GM19372 (cell line): ENCODE results near the gene OARD1.
A peak's percentile ranks its signal among the peaks of the same experiment; 100 is the strongest.
"Not testable (repeated sequence)": the region's sequence is repeated elsewhere in the genome, so short reads cannot be mapped to it uniquely, and the experiment has no call there.

ENCODE experiments used
- ATAC-seq: cut with Tn5 transposase; IDR thresholded peaks from one replicate; pipeline ENCODE4 v1.9.1; 2021; ENCODE audit warnings: mild to moderate bottlenecking, low read depth, moderate library complexity; ENCODE audit not compliant: unreplicated experiment

The OARD1 gene

DNA sequence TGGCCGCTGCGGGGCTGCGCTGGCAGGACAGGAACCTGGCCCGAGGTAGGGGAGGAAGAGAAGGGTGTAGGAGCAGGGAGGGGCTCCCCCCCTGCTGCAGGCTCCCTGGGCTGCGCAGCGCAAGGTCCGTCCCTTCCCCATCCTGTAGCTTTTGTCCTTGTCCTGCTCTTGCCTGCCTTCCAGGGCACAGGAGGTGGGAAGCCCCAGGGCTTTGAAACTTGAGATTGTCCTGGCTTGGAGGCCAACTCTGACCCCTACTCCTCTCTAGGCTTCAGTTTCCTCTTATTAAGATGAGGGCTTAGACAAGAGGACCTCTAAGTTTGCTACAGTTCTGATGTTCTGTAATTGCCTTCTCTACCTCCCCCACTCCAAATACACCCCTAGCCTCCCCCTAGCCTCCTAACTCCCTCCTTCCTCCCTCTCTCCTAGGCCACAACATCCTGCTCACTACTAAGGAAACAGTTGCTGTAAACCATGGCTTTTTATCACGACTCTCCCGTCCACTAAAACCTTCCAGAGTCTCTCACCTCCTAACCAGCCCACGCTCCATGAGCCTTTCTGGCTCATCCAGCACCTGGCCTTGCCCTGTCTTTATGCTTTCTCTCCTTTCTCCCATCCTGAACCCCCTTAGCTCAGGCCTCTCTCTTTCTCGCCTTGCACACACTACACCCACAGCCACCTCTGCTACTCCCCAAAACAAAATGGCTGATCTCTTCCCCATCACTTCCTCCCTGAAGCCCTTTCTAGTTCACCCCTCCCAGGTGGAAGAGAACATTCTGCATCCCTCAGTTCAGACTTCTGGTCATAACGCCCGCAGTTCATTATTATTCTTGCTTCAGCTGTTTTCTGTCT is 43.4 kb downstream of the OARD1 start:
- peak; percentile 26 for ATAC-seq

DNA sequence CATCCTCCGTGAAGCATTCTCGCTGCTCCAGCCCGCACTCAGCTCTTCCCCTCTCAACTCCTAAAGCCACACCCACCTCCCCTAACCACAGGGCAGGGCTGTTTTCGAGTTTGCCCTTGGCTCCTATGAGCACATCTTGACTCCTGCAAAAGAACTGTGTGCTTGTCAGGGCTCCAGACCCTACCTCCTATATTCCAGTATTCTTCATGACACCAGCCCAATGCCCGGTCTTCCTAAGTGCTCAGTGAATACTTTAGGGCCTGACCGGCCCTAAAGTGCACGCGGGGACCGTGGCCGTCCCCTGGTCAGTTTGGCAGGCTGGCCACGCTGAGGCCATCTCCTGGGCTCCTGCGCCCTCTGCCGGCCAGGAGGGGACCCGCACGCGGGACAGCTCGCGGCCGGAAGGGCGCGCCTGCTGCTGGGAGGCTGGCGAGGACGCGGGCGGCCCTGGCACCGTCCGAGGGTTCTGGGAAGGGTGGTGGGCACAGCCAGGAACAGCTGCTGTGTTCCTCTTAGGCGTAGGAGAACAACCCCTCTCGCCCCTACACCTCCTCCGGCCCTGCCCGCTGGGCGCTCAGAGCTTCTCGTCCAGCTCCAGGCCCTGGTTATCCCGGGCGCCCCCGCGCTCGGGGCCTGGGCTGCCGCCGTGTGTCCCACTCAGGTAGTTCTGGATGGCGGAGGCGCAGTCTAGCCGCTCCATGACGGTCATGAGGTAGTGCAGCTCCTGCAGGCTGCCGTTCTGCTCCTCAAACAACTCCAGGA is 44.2 kb downstream of the OARD1 start:
- ATAC-seq: peak; percentile 88

DNA sequence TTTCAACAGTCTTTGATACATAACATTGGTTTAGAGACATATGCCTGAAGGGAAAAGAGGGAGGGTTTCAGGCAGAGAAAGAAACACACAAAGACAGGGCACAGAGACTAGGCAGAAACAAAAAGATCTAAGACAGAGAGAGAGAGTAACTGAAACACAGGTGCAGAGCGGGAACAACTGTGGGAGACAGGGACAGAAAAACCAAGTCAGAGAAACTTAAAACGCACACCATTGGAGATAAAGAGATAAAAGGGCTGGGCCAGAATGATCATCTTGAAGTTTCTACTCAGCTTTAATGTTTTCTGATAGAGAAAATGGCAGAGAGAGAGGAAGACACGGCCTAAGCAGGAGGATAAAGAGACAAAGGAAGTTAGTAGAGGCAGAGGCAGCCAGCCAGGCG is 44.9 kb downstream of the OARD1 start:
- no peak for ATAC-seq

DNA sequence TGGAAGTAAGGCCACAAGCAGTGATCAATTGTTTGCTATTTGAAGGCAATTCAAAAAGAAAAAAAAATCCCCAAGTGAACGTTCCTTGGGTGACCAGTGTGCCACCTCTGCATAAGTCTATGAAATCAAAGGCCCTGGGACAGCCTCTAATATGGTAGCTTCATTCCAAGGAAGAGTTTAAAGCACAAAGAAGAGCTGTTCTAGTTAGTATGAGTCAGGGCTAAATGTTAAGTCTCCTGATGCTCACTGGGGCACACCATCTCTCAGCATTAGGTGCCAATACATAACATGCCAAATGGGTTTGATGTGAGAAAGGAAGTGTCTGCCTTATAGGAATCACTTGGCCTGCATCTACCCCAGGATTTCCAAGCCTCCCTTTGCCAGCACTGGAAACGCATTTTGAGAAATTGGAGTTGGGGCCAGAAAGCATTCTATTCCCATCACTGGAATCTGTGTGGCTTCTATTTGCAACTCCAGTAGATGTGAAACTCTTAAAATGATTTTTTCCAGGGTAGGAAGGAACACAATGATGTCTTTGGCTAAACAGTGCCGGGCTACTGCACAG is 46.1 kb downstream of the OARD1 start:
- ATAC-seq: no peak

DNA sequence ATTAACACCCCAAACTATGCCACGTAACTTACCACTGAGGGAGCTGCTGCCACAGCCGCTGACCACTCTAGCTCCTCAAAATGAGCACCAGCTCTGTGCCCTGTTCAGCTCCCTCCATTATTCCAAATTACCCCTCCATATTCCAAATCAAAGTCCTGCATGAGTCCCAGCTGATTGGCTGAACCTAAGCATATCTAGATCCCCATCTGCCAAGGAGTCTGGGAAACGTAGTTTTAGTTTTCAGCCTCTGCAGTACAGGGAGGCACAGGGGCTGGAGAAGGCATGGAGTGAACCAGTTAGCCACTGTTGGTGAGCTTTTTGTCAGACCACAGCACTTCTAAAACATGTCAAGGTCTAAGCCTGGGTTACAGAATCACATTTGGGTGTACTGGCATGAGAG is 49.0 kb downstream of the OARD1 start:
- no peak for ATAC-seq

DNA sequence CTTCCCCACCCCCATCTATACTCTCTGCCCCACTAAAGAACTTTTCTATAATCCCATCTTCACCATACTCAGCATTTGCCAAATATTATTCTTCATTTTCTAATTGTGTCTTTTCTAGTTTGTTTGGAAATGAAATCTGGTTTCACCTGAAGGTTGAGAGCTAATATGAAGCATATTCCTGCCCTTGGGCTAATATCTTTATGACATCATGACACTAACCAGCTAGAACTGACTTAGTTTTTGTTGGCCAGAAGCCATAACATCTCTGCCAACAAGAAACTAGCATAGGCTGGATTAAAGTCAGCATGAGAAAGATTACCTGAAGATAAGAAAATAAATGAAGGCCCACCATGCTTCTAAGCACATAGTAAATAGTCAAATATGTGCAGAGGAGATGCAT is 49.9 kb downstream of the OARD1 start:
- no peak for ATAC-seq

DNA sequence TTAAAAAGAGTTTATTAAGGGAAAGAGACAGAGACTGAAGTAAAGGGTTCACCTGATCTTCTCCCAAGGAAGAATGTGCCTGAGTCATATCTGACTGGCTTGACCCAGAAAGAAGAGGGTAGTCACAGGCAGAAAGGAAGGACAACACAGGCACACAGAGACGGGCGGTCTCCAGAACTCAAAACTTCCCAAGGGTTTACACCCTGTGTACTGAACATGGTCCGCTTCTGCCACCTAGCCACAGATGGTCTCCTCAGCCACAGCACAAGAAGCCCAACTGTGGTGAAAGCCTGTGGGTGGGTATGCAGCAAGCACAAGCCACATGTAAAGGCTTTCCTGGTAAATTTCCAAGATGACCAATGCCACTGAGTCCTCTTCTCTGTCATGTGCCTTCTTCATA is 50.3 kb downstream of the OARD1 start:
- no peak for ATAC-seq

DNA sequence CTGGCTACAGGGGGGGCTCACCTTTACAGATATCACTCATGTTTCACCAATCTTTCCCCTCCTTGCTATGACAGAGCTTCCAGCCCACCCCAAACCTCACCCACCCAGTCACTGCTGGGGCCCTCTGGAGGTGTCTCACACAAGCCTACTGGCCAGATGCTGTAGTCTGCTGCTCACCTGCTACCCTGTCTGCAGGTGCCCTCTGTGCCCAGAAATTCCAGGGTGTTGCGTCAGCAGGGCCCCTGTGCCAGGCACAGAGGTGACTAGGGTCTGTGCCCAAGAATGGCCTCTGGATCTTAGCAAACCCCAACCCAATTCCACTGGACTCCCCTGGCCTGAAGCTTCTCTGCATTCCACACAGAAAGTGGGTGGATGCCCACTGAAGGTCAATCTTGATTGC is 54.5 kb downstream of the OARD1 start:
- ATAC-seq: no peak

DNA sequence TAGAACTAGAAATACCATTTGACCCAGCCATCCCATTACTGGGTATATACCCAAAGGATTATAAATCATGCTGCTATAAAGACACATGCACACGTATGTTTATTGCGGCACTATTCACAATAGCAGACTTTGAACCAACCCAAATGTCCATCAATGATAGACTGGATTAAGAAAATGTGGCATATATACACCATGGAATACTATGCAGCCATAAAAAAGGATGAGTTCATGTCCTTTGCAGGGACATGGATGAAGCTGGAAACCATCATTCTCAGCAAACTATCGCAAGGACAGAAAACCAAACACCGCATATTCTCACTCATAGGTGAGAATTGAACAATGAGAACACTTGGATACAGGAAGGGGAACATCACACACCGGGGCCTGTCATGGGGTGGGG is 56.3 kb downstream of the OARD1 start:
- ATAC-seq: not testable (repeated sequence)

DNA sequence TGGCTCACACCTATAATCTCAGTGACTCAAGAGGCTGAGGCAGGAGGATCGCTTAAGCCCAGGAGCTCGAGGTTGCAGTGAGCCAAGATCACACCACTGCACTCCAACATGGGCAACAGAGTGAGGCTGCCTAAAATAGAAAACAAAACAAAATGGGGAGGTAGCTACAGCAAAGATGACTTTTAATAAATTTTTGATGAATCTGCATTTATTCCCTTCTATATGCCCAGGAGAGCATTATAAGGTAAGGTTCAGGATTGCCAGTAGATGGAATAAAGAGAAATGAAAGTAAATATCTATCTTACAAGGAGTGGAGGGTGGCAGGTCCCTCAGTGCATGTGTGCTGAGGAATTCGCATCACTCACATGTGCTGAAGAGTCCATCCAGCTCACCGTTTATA is 57.4 kb downstream of the OARD1 start:
- no peak for ATAC-seq
